ENCODE results near the gene IGFBP5. TPM values are rescaled to one million over a fixed set of nuclear protein-coding genes. Genes with fewer than 3 reads are reported as not detected.

The IGFBP5 gene
- polyA plus RNA-seq, 6 donors from 2014 or later = not detected

- Mint-ChIP-seq H3K27ac (no peak overlapping the region), H3K9me3 (peaks cover 0 to 3% (median 0%) of the 10 kb centered on the region in 7 donors), H3K4me1 (no peaks in the 10 kb centered on the region), H3K36me3 (no peaks in the 10 kb centered on the region), H3K27me3 (peaks cover 11 to 37% (median 19%) of the 10 kb centered on the region in 3 donors), H3K4me3 (no peak overlapping the region)
- ATAC-seq (ENCODE audit: low read depth in 2 of 2) (no peak), DNase-seq (no peak)
These were observed 32.2 kb upstream of the IGFBP5 start for GRCh38 chr2:216727346-216728122.

GRCh38 chr2:216724190-216724589 lies 28.8 kb upstream of the IGFBP5 start:
- no peaks in the 10 kb centered on the region for H3K36me3 Mint-ChIP-seq
- H3K9me3 Mint-ChIP-seq = peaks cover 0 to 3% (median 0%) of the 10 kb centered on the region in 7 donors
- no peak for DNase-seq
- no peak overlapping the region for H3K4me3 Mint-ChIP-seq
- H3K4me1 Mint-ChIP-seq = no peaks in the 10 kb centered on the region
- no peak overlapping the region for H3K27ac Mint-ChIP-seq
- peaks cover 17 to 47% (median 36%) of the 10 kb centered on the region in 3 donors for H3K27me3 Mint-ChIP-seq
- no peak for ATAC-seq (ENCODE audit: low read depth in 2 of 2)

- ATAC-seq (ENCODE audit: low read depth in 2 of 2) = no peak
- Mint-ChIP-seq H3K27me3 (peaks cover 27 to 58% (median 43%) of the 10 kb centered on the region in 3 donors), H3K4me3 (no peak overlapping the region)
These were observed 25.8 kb upstream of the IGFBP5 start for GRCh38 chr2:216721141-216721540.

GRCh38 chr2:216720722-216721121 lies 25.4 kb upstream of the IGFBP5 start:
- ATAC-seq (ENCODE audit: low read depth in 2 of 2) (no peak), DNase-seq (no peak)
- no peaks in the 10 kb centered on the region for H3K9me3 Mint-ChIP-seq
- peaks cover 28 to 56% (median 43%) of the 10 kb centered on the region in 3 donors for H3K27me3 Mint-ChIP-seq
- no peaks in the 10 kb centered on the region for H3K36me3 Mint-ChIP-seq
- no peak overlapping the region for H3K27ac Mint-ChIP-seq
- H3K4me1 Mint-ChIP-seq = no peaks in the 10 kb centered on the region
- no peak overlapping the region for H3K4me3 Mint-ChIP-seq

More at GRCh38 chr2:216721141-216721540, 25.8 kb upstream of the IGFBP5 start:
- peak overlapping the region in 1 of 6 donors; percentile 31 for H3K27ac Mint-ChIP-seq
- no peak for DNase-seq
- H3K9me3 Mint-ChIP-seq = no peaks in the 10 kb centered on the region
- H3K36me3 Mint-ChIP-seq = no peaks in the 10 kb centered on the region
- H3K4me1 Mint-ChIP-seq = no peaks in the 10 kb centered on the region

GRCh38 chr2:216717907-216718615 lies 22.7 kb upstream of the IGFBP5 start:
- Mint-ChIP-seq H3K4me1 (no peaks in the 10 kb centered on the region), H3K9me3 (no peaks in the 10 kb centered on the region), H3K36me3 (no peaks in the 10 kb centered on the region), H3K4me3 (no peak overlapping the region), H3K27ac (no peak overlapping the region), H3K27me3 (peaks cover 19 to 50% (median 36%) of the 10 kb centered on the region in 3 donors)
- ATAC-seq (ENCODE audit: low read depth in 2 of 2) (no peak), DNase-seq (no peak)

- Mint-ChIP-seq H3K4me1 (no peaks in the 10 kb centered on the region), H3K27ac (no peak overlapping the region), H3K4me3 (no peak overlapping the region), H3K27me3 (peaks cover 14 to 54% (median 36%) of the 10 kb centered on the region in 3 donors), H3K9me3 (no peaks in the 10 kb centered on the region), H3K36me3 (no peaks in the 10 kb centered on the region)
- ATAC-seq (ENCODE audit: low read depth in 2 of 2) = no peak
- no peak for DNase-seq
These were observed 22.1 kb upstream of the IGFBP5 start for GRCh38 chr2:216717491-216717901.

GRCh38 chr2:216716109-216716508 lies 20.8 kb upstream of the IGFBP5 start:
- Mint-ChIP-seq H3K27me3 (peaks cover 14 to 54% (median 35%) of the 10 kb centered on the region in 3 donors), H3K36me3 (no peaks in the 10 kb centered on the region), H3K4me3 (no peak overlapping the region), H3K4me1 (no peaks in the 10 kb centered on the region), H3K27ac (no peak overlapping the region), H3K9me3 (peaks cover 0 to 2% (median 0%) of the 10 kb centered on the region in 7 donors)
- ATAC-seq (ENCODE audit: low read depth in 2 of 2) (no peak), DNase-seq (no peak)

GRCh38 chr2:216715402-216715974 lies 20.1 kb upstream of the IGFBP5 start:
- ATAC-seq (ENCODE audit: low read depth in 2 of 2) (no peak), DNase-seq (no peak)
- no peaks in the 10 kb centered on the region for H3K36me3 Mint-ChIP-seq
- no peaks in the 10 kb centered on the region for H3K4me1 Mint-ChIP-seq
- peaks cover 14 to 53% (median 35%) of the 10 kb centered on the region in 3 donors for H3K27me3 Mint-ChIP-seq
- H3K9me3 Mint-ChIP-seq = peaks cover 0 to 2% (median 0%) of the 10 kb centered on the region in 7 donors
- no peak overlapping the region for H3K27ac Mint-ChIP-seq
- H3K4me3 Mint-ChIP-seq = no peak overlapping the region

- Mint-ChIP-seq H3K4me3 (no peak overlapping the region), H3K4me1 (no peaks in the 10 kb centered on the region), H3K27me3 (peaks cover 14 to 43% (median 26%) of the 10 kb centered on the region in 3 donors), H3K9me3 (peaks cover 0 to 8% (median 3%) of the 10 kb centered on the region in 7 donors), H3K27ac (no peak overlapping the region), H3K36me3 (no peaks in the 10 kb centered on the region)
- DNase-seq (no peak), ATAC-seq (ENCODE audit: low read depth in 2 of 2) (no peak)
These were observed 19.0 kb upstream of the IGFBP5 start for GRCh38 chr2:216714376-216714775.

- Mint-ChIP-seq H3K9me3 (peaks cover 0 to 14% (median 7%) of the 10 kb centered on the region in 7 donors), H3K4me1 (no peaks in the 10 kb centered on the region), H3K4me3 (no peak overlapping the region), H3K27ac (no peak overlapping the region), H3K36me3 (no peaks in the 10 kb centered on the region), H3K27me3 (peaks cover 14 to 40% (median 26%) of the 10 kb centered on the region in 3 donors)
- no peak for DNase-seq
- no peak for ATAC-seq (ENCODE audit: low read depth in 2 of 2)
These were observed 18.5 kb upstream of the IGFBP5 start for GRCh38 chr2:216713691-216714336.

- H3K4me1 Mint-ChIP-seq = no peaks in the 10 kb centered on the region
- DNase-seq = no peak
These were observed 16.0 kb upstream of the IGFBP5 start for GRCh38 chr2:216711348-216711747.

GRCh38 chr2:216710551-216711301 lies 15.4 kb upstream of the IGFBP5 start:
- ATAC-seq (ENCODE audit: low read depth in 2 of 2) (no peak), DNase-seq (no peak)
- H3K27ac Mint-ChIP-seq = no peak overlapping the region
- H3K9me3 Mint-ChIP-seq = peaks cover 0 to 16% (median 7%) of the 10 kb centered on the region in 7 donors
- no peaks in the 10 kb centered on the region for H3K4me1 Mint-ChIP-seq
- H3K4me3 Mint-ChIP-seq = no peak overlapping the region
- no peaks in the 10 kb centered on the region for H3K36me3 Mint-ChIP-seq
- H3K27me3 Mint-ChIP-seq = peaks cover 3 to 34% (median 8%) of the 10 kb centered on the region in 3 donors

More at GRCh38 chr2:216711348-216711747, 16.0 kb upstream of the IGFBP5 start:
- no peak overlapping the region for H3K27ac Mint-ChIP-seq
- no peak for ATAC-seq (ENCODE audit: low read depth in 2 of 2)
- H3K27me3 Mint-ChIP-seq = peaks cover 6 to 34% (median 8%) of the 10 kb centered on the region in 3 donors
- no peaks in the 10 kb centered on the region for H3K36me3 Mint-ChIP-seq
- H3K4me3 Mint-ChIP-seq = no peak overlapping the region
- peaks cover 0 to 16% (median 7%) of the 10 kb centered on the region in 7 donors for H3K9me3 Mint-ChIP-seq
